Non-pigmented ciliary epithelial cell (primary cell): Measurements from ENCODE around the gene PIP4P1.
A peak's percentile ranks its signal among the peaks of the same experiment; 100 is the strongest.
"Not testable (repeated sequence)": the region's sequence is repeated elsewhere in the genome, so short reads cannot be mapped to it uniquely, and the experiment has no call there.

ENCODE experiments used
- DNase-seq: peaks from one replicate; pipeline ENCODE4 v3.0.0-alpha.2; 2010; ENCODE audit warnings: low read depth

The PIP4P1 gene

DNA sequence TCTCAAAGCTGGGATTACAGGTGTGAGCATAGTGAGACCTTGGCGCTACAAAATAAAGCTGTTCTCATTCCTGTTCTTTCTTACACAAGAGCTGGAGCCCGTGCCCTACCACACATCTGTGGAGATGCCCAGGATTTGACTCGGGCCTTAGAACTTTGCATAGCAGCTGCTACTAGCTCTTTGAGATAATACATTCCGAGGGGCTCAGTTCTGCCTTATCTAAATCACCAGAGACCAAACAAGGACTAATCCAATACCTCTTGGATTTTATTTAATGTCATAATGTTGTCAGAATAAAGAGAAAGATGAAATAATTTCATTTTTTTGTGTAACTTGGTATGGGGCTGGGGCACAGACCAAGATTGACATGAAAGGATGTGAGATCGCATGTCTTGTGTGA lies 15.5 kb upstream of the PIP4P1 start:
- DNase-seq, result no peak

DNA sequence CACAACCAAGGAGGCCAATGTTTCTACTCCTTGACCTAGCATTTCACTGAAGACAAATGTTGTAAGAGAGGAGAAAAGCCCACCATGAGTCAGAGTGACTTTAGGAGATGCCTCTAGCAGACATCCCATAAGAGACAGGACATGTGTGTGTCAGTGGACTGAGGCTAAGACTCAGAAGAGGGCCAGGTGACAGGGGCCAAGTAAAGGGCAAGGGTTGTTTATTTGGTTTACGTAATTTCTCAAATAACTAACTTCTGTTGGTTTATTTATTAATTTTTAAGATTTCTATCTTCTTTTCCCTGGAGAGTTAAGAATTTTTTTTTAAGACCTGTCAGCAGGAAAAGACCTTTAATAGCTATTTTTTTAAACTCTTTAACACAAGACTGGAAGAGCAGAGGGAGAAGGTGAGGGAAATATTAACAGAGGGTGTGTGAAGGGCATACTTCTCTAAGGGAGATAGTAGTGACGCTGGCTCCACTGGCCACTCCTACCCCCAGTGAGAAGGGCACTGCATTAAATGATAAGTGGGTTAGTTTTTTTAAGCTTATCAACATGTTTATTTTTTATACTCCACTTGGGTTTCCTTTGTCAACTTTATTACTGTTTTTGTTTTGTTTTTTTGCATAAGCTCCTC lies 11.4 kb upstream of the PIP4P1 start:
- DNase-seq, result no peak

DNA sequence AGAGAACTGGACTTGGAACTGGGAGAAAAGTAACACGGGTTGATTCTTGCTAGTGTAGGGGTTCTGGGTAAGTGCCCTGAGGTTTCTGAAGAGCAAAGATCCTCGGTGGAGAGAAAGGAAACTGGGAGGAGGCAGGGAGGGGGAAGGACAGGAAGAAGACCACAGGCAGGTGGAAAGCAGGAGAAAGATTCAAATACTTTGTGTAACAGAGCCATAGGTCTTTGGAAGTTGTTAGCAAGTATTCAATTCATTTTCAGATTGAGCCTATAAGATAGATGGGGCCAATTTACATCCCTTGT lies 9.3 kb upstream of the PIP4P1 start:
- DNase-seq, result no peak

DNA sequence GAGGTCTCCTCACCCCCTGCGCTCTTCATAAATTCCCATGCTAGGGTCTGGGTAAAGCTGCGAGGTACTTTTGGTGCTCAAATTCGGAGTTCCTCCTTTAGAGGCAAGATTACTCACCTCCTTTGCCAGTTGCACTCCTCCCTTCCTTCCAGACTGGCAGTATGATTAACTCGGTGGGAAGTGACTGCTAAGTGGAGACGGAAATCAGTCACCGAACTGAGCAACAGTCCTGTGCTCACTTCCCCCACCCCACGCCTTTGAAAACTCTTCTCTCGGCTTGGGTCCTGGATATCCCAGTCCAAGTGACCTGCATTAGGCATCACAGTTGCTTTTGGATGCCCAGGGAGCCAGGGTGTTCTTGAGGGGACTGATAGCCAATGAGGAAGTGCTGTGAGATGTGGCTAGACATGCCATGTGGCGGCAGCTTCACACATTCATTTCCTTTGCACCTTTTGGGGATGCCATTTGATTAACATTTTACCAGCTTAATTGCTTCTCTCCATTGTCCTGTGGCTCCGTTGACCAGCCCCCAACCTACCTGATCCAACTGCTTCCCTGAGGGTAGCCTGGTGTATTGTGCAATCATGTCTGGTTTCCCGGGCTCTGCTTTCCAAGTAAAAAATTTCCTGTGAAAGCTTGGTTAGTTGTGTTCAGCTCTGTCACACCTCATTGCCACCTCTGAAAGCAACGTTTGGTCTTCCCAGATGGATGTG lies 8.8 kb upstream of the PIP4P1 start:
- no peak for DNase-seq

DNA sequence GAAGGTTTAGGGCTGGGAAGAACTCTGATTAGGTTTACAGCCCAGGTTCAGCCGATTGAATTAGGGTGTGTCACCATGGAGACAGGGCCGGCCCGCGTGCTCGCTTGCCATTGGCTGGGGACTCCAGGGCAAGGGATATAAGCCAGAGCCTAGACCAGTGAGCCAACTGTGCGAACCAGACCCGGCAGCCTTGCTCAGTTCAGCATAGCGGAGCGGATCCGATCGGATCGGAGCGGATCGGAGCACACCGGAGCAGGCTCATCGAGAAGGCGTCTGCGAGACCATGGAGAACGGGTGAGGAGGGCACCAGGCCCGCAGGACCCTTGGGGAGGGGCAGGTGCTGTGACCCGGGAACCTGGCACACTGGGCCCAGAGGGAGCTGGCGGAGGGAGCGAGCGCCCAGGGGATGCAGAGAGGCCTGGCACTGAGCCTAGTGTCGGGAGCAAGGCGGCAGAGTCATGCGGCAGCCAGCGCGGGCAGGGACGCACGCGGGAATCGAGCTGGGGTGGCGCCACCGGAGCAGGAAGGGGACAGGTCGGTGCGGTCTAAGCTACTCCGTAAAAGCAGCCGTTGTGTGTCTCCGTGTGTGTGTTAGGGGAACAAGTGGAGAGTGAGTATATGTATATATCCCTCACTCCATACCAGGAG lies 8.1 kb upstream of the PIP4P1 start, which contains the start of gene PNP:
Gene PNP, plus strand, starts transcription at position 165 of the 648 bp plus-strand sequence. Its CDS starts 119 bp downstream, at position 284.
- no peak for DNase-seq

DNA sequence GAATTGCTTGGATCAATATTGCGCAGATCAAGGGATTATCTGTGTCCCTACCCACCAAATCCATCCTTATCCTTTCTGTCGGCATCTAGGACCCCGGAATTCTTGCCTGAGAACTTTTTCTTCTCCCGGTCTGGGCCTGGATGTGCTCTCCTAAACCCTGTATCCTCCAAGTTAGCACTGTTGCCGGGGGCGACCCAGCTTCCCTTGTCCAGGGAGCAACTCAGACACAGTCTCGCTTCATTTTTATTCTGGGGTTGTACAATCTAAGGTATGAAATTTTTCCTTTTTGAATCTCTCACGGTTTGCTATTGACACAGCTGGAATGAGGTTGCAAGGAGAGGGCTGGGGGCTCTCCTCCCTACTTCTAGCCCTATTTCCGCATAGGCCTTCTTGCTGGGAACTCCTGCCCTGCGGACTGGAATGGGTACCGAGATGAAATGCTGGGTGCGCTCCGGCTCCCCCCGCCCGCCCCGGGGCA lies 7.6 kb upstream of the PIP4P1 start:
- DNase-seq, result no peak

DNA sequence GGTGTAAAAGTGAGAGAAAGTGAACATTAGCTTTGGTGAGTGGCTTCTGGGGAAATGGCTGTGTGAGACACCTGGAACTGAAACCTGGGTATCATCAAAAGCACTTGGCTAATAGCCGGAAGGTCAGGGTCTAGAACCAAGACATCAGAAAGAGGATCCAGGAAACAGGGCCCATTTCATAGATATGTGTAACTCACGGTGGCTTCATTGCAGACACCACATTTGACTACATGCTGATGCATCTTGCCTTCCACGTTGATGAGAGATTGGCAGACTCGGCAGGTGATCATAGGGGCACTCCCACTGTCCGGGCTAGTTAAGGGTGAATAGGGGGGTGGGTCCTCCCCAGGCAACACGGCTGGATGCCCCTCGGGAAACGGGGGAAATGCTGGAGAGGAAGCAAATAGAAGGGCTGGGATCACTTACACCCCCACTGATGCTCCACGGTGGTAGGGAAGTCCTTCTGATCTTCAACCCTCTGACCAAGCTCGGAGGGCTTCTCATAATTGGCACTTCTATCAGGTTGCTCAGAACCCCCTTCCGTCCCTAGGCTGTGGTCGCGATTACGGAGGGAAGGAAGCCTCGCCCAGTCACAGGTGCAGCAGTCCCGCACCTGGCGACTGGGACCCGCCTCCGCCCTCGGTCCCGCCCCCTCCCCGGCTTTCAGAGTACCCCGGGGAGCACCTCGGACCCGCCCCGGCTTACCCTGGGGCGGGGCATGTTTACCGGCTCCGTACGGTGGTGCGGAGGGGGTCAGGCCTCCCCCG lies 593 bp downstream of the PIP4P1 start:
- no peak for DNase-seq

DNA sequence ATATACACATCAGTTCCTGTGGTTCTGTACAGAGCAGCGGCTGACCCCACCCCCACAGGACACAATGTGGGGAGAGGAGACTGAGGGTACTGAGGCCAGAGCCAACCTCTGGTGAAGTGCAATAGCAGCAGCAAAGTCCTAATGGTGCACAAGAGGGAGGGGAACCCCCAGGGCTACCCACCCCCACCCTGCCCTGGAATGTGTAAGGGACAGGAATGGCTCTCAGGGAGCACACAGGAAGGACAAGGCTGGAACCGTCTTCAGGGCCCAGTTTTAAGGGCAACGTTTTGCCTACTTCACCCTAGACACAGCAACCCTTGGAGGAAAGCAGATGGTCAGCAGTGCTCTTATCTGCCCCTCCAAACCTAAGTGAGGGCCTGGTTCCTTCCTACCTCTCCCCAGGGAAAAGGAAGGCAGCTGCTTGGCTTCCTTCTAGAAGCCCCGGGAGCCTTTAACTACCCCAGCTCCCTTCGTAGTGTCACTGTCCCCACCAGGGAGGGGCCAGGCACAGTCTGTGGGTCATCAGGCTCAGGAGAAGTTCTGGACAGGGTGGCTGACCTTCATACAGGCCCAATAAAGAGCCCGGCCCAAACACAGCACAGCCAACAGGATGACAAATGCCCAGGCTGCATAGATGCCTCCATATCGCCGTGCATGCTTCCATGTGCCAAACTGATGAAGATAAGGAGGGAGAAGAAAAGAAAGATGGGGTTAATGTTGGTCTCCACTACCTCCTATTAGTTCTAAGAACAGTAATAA lies 3.0 kb downstream of the PIP4P1 start:
- DNase-seq, result no peak

DNA sequence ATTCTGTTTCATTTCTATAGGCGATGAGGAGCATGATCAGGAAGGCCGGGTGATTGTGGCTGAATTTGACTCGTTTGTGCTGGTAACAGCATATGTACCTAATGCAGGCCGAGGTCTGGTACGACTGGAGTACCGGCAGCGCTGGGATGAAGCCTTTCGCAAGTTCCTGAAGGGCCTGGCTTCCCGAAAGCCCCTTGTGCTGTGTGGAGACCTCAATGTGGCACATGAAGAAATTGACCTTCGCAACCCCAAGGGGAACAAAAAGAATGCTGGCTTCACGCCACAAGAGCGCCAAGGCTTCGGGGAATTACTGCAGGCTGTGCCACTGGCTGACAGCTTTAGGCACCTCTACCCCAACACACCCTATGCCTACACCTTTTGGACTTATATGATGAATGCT lies 4.3 kb downstream of the PIP4P1 start:
- DNase-seq, result no peak

DNA sequence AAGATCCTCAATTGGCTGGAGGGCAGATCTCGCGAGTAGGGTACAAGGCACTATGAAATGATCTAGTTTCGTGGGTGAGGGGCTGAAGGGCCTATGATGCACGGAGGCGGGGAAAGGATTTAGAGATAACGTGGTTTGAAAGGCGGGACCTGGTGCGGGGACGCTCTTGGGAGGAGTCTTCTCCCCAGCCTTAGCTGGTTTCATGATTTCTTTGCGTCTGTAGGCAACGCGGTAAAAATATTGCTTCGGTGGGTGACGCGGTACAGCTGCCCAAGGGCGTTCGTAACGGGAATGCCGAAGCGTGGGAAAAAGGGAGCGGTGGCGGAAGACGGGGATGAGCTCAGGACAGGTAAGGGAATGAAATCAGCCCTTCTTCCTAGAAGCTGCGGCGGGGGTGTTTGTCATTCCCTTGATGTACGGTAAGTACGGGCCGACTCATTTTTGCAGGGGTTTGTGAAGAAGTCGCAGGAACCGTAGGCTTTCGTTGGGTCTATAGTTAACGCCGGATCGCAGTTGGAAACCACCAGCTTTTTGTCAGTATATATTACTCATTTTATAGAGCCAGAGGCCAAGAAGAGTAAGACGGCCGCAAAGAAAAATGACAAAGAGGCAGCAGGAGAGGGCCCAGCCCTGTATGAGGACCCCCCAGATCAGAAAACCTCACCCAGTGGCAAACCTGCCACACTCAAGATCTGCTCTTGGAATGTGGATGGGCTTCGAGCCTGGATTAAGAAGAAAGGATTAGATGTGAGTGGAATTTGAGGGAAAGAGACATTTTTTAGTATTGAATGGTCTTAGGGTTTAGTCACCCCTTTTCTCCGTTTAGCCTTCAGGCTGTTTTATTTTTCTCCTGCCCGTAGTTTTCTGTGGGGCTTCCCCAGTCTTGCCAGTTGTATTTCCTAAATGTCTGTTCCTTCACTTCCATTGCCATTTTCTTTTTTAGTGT lies 5.6 kb downstream of the PIP4P1 start:
- DNase-seq, result peak; percentile 77

DNA sequence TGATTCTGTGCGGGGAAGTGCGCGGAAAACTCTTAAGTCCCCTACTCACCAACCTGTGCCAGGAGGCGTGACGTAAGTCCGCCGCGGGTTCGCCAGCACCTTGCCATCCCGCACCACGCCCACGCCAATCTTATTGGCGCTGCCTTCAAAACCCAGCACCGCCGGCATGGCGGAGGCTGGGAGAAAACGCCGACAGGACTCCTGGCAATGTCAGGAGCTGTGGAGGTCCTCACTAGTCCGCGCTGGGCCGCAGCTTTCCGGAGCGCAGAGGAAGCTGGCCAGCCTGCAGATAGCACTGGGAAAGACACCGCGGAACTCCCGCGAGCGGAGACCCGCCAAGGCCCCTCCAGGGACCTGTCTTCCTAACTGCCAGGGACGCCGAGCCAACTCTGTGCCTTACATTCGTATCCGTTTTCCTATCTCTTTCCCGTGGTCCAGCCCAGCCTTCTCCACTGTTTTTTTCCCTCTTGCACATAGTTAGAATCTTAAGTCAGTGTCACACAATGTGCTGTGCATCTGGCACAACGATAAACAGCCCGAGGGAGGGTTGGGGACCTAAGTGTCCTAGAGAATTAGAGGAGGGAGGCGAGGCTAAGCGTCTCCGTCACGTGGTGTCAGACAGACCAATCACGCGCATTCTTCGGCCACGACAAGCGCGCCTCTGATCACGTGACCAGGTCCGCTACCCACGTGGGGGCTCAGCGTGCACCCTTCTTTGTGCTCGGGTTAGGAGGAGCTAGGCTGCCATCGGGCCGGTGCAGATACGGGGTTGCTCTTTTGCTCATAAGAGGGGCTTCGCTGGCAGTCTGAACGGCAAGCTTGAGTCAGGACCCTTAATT lies 6.5 kb downstream of the PIP4P1 start, which contains the start of the genes APEX1 and OSGEP:
Gene APEX1, plus strand, starts transcription at position 711 of the 839 bp plus-strand sequence. CDS start 420 bp downstream, outside the sequence.
Gene OSGEP, minus strand, starts transcription at position 297 of the 839 bp plus-strand sequence. Its CDS starts 129 bp downstream, at position 168.
- DNase-seq, result peak; percentile 97

DNA sequence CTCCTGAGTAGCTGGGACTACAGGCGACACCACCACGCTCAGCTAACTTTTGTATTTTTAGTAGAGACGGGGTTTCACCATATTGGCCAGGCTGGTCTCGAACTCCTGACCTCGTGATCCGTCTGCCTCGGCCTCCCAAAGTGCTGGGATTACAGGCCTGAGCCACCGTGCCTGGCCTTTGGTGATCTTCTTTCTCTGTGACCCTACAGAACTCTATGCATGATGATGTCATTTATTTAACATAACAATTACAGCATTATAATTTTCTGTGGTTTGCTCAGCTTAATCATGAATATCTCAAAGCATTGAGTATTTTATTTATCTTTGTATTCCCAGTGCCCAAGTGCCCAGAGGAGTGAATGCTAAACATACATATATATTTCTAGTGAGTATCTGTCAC lies 8.4 kb downstream of the PIP4P1 start:
- not testable (repeated sequence) for DNase-seq

DNA sequence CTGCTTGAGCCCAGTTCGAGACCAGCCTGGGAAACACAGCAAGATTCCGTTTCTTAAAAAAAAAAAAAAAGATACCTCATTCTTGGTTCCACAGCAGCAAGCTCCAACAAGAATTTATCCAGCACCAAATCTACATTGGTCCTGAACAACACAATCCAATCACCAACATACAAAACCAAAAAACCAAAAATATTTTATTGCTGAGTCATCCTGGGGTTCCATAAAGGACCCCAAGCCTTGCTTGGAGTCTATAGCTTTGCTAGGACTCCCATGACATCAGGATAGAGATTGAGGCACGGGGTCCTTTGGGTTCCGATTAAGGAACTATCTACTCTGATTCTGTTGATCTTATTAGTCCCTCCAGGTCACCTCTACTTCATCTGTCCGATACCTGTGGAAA lies 14.3 kb downstream of the PIP4P1 start:
- DNase-seq, result no peak

DNA sequence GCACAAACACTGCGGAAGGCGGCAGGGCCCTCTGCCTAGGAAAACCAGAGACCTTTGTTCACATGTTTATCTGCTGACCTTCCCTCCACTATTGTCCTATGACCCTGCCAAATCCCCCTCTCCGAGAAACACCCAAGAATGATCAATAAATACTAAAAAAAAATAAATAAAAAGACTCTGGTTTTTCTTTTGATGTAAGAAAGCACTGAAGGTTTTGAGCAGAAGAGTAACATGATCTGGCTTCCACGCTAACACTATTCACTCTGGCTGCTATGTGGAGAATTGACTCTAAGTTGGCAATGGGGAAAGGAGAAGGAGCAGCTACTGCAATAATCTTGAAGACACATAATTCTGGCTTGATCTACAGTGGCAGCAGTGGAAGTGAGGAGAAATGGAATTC lies 17.6 kb downstream of the PIP4P1 start:
- DNase-seq, result not testable (repeated sequence)

DNA sequence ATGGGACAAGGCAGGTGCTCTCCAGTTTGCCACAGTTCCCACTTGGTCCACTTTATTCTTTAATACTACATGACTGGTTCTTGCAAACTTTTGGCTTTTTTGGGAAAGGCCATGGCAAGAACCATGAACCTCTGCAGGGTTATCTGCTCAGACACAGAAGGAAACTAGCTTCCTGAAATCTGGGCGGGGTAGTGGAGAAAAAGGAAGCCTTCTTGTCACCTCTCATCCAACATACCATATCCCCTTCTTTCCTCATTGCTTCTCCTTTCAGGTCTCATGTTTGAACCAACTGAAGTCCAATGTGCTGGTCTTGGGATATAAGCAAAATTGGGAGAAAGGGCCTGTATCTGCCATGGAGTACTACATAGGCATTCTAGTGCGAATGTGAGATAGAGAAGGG lies 19.8 kb downstream of the PIP4P1 start:
- no peak for DNase-seq

DNA sequence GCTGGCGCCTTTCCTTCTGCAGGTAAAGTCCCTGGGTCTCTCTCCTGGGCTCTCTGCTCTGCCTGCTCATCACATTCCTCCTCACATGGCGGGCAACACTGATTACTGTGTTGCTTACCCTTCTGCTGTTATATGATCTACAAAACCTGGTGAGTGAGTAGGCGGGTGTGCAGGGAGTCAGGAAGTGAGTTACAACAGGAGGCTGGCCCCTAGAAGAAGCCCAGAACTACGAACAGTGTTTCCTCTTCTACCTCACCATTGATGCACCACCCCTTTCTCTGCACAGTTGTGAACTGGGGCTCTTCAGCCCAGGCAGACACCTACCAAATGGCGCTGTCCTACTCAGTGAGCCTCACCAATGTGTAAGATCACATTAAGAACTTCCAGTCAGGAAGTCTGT lies 20.4 kb downstream of the PIP4P1 start:
- DNase-seq, result no peak

DNA sequence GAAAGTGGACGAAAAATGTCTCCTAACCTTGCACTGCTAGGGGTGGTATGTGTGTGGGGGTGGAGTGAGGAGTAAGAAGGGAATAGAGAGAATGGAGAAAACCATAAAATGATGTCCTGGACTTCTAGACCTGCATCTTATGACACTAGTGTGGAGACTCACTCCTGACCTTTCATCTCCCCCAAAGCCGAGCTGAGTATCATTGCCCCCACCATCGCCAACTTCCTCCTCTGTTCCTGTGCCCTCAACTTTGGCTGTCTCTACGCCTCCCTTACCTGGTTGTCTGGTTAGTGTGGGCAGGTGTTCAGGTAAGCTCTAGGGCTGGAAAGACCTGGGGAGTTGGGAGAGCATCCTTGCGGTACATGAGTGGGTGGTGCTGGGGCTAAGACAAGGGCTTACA lies 20.8 kb downstream of the PIP4P1 start:
- DNase-seq, result no peak

DNA sequence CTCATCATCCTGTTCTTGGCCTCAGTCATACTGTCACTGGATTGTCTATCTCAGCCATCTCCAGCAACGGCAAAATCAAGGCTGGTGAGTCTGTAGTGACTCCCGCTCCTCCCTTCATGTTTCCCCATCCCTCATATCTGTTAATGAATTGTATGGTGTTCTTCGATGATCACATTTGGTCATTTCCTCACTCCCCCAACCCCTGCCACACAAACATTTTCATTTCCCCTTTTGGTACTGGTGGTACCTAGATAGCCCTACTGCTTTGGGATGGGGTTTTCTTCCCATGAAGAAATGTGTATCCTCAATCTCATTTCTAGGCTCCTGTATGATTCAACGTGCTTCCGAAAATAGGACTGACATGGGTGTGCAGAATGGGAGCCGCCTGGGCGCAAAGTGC lies 22.6 kb downstream of the PIP4P1 start:
- DNase-seq, result no peak

DNA sequence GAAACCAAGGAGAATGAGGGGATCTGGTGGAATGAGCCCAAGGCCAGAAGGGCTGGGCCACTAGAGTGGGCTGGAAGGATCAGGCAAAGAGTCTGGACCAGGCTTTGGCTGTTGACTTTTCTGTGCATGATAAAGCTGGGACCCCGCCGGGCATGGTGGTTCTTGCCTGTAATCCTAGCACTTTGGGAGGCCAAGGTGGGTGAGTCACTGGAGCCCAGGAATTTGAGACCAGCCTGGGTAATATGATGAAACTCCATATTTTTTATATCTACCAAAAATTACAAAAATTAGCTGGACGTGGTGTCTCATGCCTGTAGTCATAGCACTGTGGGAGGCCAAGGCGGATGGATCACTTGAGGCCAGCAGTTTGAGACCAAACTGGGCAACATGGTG lies 24.9 kb downstream of the PIP4P1 start:
- no peak for DNase-seq
